Large intestine (tissue), 3 donors: Measurements from ENCODE around the gene NSUN6. TPM values are rescaled to one million over a fixed set of nuclear protein-coding genes. Genes with fewer than 3 reads are reported as not detected.

ENCODE experiments used
- DNase-seq, 2 donors: peaks; one replicate each; pipeline versions ENCODE4 v3.0.0 to v3.0.0-alpha.2; 2013
- H3K27ac ChIP-seq: one replicate; pipeline ENCODE4 v1.5.1; 2013; ENCODE audit warnings: low read length
- H3K27me3 ChIP-seq: 2 replicates; pipeline ENCODE4 v1.6.1; 2013; ENCODE audit warnings: low read length; ENCODE audit not compliant: control insufficient read depth, insufficient read depth
- H3K36me3 ChIP-seq: 2 replicates; pipeline ENCODE4 v1.6.1; 2013; ENCODE audit warnings: low read length; ENCODE audit not compliant: control insufficient read depth, insufficient read depth
- H3K4me1 ChIP-seq: one replicate; pipeline ENCODE4 v1.6.1; 2013; ENCODE audit warnings: low read length; ENCODE audit not compliant: control insufficient read depth, insufficient read depth
- H3K4me3 ChIP-seq: one replicate; pipeline ENCODE4 v1.5.1; 2013; ENCODE audit warnings: low read length
- H3K9me3 ChIP-seq: one replicate; pipeline ENCODE4 v1.6.1; 2013; ENCODE audit warnings: mild to moderate bottlenecking, low read depth, low read length, moderate library complexity; ENCODE audit not compliant: control insufficient read depth
- WGBS: methylation state at CpG from one replicate; pipeline ENCODE4 v1.1.5; 2013; ENCODE audit warnings: low lambda C conversion rate; ENCODE audit not compliant: insufficient coverage; 5-methylcytosine and 5-hydroxymethylcytosine counted together
- polyA plus RNA-seq: library from polyadenylated mRNA; unstranded; fragments of 120-200 nt; gene quantifications from one replicate; pipeline ENCODE4 v1.2.1, GENCODE V29; 2013

Gene NSUN6
- polyA plus RNA-seq, 1 donor: 30.8 TPM

- Histone ChIP-seq H3K36me3 (peaks cover 2% of the 10 kb centered on the region), H3K9me3 (peaks cover 96% of the 10 kb centered on the region), H3K4me1 (no peaks in the 10 kb centered on the region), H3K27me3 (no peaks in the 10 kb centered on the region), H3K4me3 (no peak overlapping the region), H3K27ac (no peak overlapping the region)
- no peak for DNase-seq
- 98% methylated on average over 5 of the region's 5 CpGs for WGBS
Measured at GRCh38 chr10:18565006-18565405, 86.4 kb downstream of the NSUN6 start.

DNA sequence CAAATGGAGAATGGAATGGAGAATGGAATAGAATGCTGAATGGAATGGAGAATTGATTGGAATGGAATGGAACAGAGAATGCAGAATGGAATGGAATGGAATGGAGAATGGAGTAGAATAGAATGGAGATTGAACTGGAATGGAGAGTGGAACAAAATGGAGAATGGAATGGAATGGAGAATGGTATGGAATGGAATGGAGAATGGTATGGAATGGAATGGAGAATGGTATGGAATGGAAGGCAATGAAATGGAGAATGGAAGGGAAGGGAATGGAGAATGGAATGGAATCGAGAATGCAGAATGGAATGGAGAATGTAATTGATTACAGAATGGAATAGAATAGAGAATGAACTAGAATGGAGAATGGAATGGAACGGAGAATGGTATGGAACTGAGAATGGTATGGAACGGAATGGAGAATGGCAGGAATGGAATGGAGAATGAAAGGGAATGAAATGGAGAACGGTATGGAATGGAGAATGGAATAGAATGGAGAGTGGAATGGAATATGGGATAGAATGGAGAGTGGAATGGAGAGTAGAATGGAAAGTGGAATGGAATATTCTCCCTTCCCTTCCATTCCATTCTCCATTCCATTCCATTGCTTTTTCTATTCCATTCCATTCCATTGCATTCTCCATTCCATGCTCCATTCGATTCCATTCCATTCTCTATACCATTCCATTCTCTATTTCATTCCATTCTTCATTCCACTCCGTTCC lies 88.2 kb downstream of the NSUN6 start:
- Histone ChIP-seq H3K4me3 (no peak overlapping the region), H3K4me1 (no peaks in the 10 kb centered on the region), H3K9me3 (peaks cover 96% of the 10 kb centered on the region), H3K27me3 (no peaks in the 10 kb centered on the region), H3K36me3 (peaks cover 8% of the 10 kb centered on the region), H3K27ac (no peak overlapping the region)
- 97% methylated on average over 6 of the region's 6 CpGs for WGBS
- no peak for DNase-seq

GRCh38 chr10:18561861-18562551 lies 89.4 kb downstream of the NSUN6 start:
- no peak for DNase-seq
- no peaks in the 10 kb centered on the region for H3K4me1 ChIP-seq
- H3K27me3 ChIP-seq: no peaks in the 10 kb centered on the region
- peaks cover 8% of the 10 kb centered on the region for H3K36me3 ChIP-seq
- 97% methylated on average over 8 of the region's 8 CpGs for WGBS
- peaks cover 96% of the 10 kb centered on the region for H3K9me3 ChIP-seq
- no peak overlapping the region for H3K27ac ChIP-seq
- H3K4me3 ChIP-seq: no peak overlapping the region

DNA sequence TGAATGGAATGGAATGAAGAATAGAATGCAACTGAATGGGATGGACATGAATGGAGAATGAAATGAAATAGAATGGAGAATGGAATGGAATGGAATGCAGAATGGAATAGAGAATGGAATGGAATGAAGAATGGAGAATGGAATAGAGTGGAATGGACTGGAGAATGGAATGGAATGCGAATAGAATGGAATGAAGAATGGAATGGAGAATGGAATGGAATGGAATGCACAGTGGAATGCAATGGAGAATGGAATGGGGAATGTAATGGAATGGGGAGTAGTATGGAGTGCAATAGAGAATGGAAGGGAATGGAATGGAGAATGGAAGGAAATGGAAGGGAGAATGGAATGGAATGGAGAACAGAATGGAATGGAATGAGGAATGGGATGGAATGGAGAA lies 93.4 kb downstream of the NSUN6 start:
- DNase-seq: no peak
- no peaks in the 10 kb centered on the region for H3K4me1 ChIP-seq
- H3K27me3 ChIP-seq: no peaks in the 10 kb centered on the region
- H3K9me3 ChIP-seq: peaks cover 96% of the 10 kb centered on the region
- H3K36me3 ChIP-seq: peaks cover 27% of the 10 kb centered on the region
- no peak overlapping the region for H3K4me3 ChIP-seq
- H3K27ac ChIP-seq: no peak overlapping the region
- WGBS: 100% methylated on average over 1 of the region's 1 CpG

DNA sequence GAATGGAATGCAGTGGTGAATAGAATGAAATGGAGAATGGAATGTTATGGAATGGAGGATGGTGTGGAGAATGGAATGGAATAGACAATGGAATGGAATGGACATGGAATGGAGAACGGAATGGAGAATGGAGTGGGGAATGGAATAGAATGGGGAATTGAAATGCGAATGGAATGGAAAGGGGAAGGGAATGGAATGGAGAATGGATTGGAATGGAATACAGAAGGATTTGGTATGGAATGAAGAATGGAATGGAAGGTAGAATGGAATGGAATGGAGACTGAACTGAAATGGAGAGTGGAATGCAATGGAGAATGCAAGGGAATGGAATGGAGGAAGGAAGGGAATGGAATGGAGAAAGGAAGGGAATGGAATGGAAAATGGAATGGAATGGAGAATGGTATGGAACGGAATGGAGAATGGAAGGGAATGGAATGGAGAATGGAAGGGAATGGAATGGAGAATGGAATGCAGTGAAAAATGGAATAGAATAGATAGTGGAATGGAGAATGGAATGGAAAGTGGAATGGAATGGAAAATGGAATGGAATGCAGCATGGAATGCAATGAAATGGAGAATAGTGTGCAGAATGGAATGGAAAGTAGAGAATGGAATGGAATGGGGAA lies 94.8 kb downstream of the NSUN6 start:
- Histone ChIP-seq H3K4me3 (no peak overlapping the region), H3K27ac (no peak overlapping the region), H3K4me1 (no peaks in the 10 kb centered on the region), H3K36me3 (peaks cover 31% of the 10 kb centered on the region), H3K27me3 (no peaks in the 10 kb centered on the region), H3K9me3 (peaks cover 88% of the 10 kb centered on the region)
- DNase-seq: no peak
- WGBS: 97% methylated on average over 3 of the region's 3 CpGs

DNA sequence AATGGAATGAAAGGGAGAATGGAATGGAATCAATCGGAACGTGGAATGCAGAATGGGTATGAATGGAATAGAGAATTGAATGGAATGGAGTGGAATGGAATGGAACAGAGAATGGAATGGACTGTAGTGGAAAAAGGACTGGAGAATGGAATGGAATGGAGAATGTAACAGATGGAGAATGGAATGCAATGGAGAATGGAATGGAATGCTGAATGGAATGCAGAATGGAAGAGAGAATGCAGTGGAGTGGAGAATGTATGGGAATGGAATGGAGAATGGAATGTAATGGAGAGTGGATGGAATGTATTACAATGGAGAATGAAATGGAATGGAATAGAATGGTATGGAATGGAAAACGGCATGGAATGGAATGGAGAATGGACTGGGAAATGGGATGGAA lies 96.9 kb downstream of the NSUN6 start:
- Histone ChIP-seq H3K27me3 (no peaks in the 10 kb centered on the region), H3K4me3 (no peak overlapping the region), H3K4me1 (no peaks in the 10 kb centered on the region), H3K27ac (no peak overlapping the region), H3K36me3 (peaks cover 33% of the 10 kb centered on the region), H3K9me3 (peaks cover 71% of the 10 kb centered on the region)
- no peak for DNase-seq
- 100% methylated on average over 1 of the region's 3 CpGs for WGBS

DNA sequence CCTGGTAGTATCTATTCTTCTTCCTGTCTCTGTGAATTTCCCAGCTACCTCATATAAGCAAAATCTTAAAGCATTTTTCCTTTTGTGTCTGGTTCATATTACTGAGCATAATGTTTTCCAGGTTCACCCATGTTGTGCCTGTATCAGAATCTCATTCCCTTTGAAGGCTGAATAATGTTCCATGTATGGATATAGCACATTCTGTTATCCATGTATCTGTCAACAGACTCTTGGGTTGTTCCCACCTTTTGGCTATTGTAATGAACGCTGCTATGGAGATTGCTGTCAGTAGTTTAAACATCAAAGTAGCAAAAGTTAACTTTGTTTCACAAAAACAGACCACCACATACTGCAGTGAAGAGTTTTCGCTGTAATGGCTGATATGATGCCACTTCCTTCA lies 99.9 kb downstream of the NSUN6 start:
- peaks cover 41% of the 10 kb centered on the region for H3K9me3 ChIP-seq
- H3K27me3 ChIP-seq: no peaks in the 10 kb centered on the region
- H3K27ac ChIP-seq: no peak overlapping the region
- H3K4me1 ChIP-seq: no peaks in the 10 kb centered on the region
- H3K4me3 ChIP-seq: no peak overlapping the region
- 100% methylated on average over 1 of the region's 2 CpGs for WGBS
- no peak for DNase-seq
- H3K36me3 ChIP-seq: peaks cover 30% of the 10 kb centered on the region

GRCh38 chr10:18549105-18549504 lies 102.3 kb downstream of the NSUN6 start:
- no peaks in the 10 kb centered on the region for H3K4me1 ChIP-seq
- H3K27me3 ChIP-seq: no peaks in the 10 kb centered on the region
- peaks cover 27% of the 10 kb centered on the region for H3K36me3 ChIP-seq
- no CpG with 5 or more reads among the region's 2 CpGs for whole genome bisulfite sequencing
- peaks cover 17% of the 10 kb centered on the region for H3K9me3 ChIP-seq
- no peak overlapping the region for H3K4me3 ChIP-seq
- no peak for DNase-seq
- no peak overlapping the region for H3K27ac ChIP-seq

DNA sequence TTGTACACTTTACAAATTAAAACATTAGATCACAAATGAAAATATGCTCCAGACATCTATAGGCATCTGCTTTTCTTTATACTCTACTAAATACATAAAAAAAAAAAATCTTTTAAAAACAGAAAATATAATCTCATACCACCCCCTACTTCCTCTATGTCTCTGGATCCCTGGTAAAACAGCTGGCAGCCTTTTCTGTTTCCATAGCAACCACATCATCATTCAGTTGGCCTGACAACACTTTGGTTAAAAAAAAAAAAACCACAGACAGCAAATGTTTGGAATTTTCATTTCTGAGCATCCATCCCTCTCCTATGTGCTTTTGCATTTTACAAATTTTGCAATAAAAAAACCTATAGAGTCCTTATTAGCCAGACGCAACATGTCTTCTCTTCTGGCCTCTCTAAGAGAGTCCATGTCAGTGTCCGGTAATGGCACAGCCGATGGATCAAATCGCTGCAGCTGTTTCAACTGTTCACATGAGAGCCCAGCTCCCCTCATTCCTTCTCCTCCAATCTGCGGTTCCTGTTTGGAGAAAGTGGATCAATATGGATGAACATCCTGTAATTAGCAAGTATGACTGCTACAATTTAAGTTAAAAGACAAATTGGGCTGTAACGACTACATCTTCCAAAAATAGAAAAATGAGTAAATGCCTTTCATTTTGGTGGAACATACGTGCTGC lies 105.6 kb downstream of the NSUN6 start:
- no peaks in the 10 kb centered on the region for H3K27me3 ChIP-seq
- no peak overlapping the region for H3K4me3 ChIP-seq
- 80% methylated on average over 1 of the region's 7 CpGs for WGBS
- peaks cover 14% of the 10 kb centered on the region for H3K36me3 ChIP-seq
- no peak overlapping the region for H3K27ac ChIP-seq
- no peak for DNase-seq
- H3K9me3 ChIP-seq: no peaks in the 10 kb centered on the region
- H3K4me1 ChIP-seq: no peaks in the 10 kb centered on the region

DNA sequence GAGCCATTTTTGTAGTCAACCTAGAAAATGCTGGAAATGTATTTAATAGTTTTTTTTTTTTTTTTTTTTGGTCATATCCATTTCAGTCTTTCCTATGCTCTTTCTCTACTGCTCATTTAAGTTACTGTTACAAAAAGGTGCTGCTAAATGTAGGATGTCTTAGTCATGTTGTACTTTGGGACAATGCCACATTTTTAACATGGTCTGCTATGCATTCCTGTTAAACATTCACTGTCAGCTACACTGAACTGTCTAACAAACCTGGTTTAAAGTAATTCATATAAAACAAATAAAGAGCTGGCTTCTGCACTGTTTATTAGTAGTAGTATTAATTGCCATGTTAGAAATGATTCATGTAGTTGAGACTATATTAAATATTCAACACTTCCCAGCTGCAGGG lies 108.6 kb downstream of the NSUN6 start:
- no peak overlapping the region for H3K4me3 ChIP-seq
- H3K27ac ChIP-seq: no peak overlapping the region
- H3K4me1 ChIP-seq: no peaks in the 10 kb centered on the region
- H3K9me3 ChIP-seq: no peaks in the 10 kb centered on the region
- no peaks in the 10 kb centered on the region for H3K27me3 ChIP-seq
- H3K36me3 ChIP-seq: peaks cover 28% of the 10 kb centered on the region
- no peak for DNase-seq
